ENCODE results near the gene KCNJ12.
"Not testable (repeated sequence)": the region's sequence is repeated elsewhere in the genome, so short reads cannot be mapped to it uniquely, and the experiment has no call there.

KCNJ12 gene

DNA sequence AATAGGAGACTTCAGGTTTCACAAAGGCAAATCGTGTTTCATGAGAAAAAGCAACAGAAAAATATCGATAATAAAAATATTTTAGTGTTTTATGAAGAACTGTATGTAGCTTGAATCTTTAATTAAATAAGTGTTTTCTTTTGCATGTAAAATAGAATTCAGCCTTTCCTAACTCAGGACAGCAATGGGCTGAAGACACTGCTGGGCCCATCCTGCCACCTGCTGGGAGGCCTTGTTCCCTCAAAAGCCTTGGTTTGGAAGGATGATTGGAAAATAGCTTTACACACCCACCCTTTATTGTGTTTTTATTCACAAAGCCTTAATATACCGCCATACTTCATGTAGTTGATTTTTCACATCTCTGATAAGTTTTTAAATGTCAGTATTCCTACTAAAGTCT lies 73.7 kb downstream of the KCNJ12 start:
- DNase-seq (ENCODE audit: low spot score in 2 of 2); H3K36me3 Mint-ChIP-seq; H3K4me1 Mint-ChIP-seq; H3K9me3 Mint-ChIP-seq; H3K27ac Mint-ChIP-seq; ATAC-seq; H3K4me3 Mint-ChIP-seq: not testable (repeated sequence)

DNA sequence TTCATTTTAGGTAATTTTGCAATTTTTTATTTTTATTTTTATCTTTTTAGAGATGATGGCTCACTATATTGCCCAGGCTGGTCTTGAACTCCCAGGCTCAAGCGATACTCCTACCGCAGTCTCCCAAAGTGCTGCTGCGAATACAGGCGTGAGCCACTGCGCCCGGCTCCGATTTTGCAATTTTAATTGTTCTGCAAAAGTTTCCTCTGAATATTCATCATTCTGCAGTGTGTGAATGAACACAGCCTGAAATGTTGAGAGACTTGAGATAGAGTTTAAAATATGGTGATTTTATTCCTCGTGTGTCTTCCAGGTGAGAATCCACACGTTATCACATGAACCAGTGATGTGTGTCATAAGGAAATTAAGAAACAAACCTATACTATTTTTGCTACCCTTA lies 75.8 kb downstream of the KCNJ12 start:
- no peaks in the 10 kb centered on the region for H3K9me3 Mint-ChIP-seq
- H3K4me3 Mint-ChIP-seq: peak overlapping the region; percentile 46
- no peak for ATAC-seq
- peaks cover 18% of the 10 kb centered on the region for H3K4me1 Mint-ChIP-seq
- DNase-seq (ENCODE audit: low spot score in 2 of 2): no peak
- H3K27ac Mint-ChIP-seq: no peak overlapping the region
- no peaks in the 10 kb centered on the region for H3K36me3 Mint-ChIP-seq

DNA sequence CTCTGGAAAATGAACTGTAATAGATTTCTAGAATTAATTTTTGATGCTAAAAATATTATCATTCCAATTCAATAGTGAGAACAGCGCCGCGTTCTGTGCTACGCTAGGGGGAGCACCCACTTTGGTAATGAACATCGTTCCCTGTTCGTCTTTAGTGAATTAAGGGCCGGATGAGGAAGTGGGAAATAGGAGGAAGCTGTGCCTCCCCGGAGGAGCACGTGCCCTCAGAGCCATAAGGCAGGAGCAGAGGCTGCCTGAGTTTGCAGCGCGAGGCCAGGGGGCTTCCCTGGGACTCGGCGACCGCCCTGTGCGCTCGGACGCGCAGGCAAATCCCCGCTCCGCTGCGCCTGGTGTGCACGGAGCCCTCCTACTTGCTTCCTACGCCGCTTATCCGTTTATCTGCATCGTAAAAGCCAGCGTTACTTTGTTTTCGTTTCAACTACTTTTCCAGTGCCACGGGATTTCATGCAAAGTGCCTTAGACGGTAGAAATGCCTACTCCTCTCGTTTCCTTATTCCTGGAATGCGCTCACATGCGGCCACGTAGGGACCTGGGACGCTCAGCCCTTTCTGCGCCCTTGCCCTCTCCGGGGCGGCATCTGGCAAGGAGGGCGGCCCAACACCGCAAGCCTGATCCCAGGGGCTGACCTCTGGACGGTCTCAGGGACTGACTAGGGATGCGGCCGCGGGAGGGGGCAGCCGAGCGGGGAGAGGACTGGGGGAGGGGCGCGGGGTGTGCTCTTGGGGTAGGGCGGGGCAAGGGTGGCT lies 76.4 kb downstream of the KCNJ12 start:
- H3K4me1 Mint-ChIP-seq: peaks cover 23% of the 10 kb centered on the region
- peak overlapping the region; percentile 46 for H3K4me3 Mint-ChIP-seq
- ATAC-seq: no peak
- no peaks in the 10 kb centered on the region for H3K36me3 Mint-ChIP-seq
- no peaks in the 10 kb centered on the region for H3K9me3 Mint-ChIP-seq
- no peak for DNase-seq (ENCODE audit: low spot score in 2 of 2)
- H3K27ac Mint-ChIP-seq: no peak overlapping the region

DNA sequence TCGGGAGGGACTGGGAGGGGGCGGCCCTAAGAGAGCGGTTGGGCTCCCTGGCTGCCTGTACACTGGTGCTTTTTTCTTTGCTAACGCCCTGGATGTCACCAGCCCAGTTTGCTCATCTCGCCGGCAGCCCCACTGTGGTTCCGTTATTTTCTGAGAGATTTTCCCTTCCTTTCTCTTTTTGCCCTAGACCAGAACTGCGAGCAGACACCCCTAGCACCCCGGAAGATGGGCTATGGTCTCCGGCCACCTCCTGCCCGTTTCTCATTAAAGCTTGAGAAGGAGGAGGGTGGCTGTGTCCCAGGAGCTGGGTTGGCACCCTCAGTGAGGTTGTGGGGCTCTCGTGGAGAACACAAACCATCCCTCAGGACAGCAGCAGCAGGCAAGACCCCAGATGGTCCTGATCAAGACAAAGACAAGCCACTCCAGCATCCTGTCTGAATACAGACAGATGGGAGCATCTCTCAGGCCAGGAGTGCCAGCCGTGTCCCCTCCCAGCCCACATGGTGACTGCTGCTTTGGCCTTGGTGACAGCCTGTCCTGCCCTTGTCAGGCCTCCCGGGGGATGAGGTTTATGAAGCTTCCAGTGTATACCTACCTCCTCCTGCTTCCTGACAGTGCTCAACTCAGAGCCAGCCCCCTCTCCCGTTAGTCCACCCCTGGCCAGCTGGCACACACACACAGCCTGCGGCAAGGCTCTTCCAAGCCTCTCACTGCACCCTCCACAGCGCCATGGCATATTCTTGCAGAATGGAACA lies 77.2 kb downstream of the KCNJ12 start:
- Mint-ChIP-seq H3K4me1 (peaks cover 30% of the 10 kb centered on the region), H3K36me3 (no peaks in the 10 kb centered on the region), H3K9me3 (no peaks in the 10 kb centered on the region), H3K4me3 (peak overlapping the region; percentile 46), H3K27ac (no peak overlapping the region)
- no peak for DNase-seq (ENCODE audit: low spot score in 2 of 2)
- ATAC-seq: no peak

DNA sequence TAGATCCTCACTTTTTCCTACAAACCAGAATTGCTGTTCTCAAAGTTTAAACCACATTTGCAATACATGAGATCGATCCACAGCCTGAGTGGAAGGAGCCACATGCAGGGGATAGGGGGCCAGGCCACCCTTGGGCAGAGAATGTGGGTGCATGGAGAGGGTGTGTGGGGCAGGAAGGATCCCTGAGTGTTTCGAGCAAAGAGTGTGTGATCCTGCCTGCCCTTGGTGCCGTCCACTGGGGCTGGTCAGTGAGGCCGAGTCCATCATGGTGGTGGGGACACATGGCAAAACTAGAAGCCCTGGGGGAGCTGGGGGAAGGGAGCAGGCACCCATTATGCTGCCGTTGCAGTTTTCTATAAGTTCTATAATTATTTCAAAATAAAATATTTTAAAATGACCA lies 77.8 kb downstream of the KCNJ12 start:
- H3K36me3 Mint-ChIP-seq; H3K9me3 Mint-ChIP-seq; ATAC-seq; DNase-seq (ENCODE audit: low spot score in 2 of 2); H3K27ac Mint-ChIP-seq; H3K4me3 Mint-ChIP-seq: not testable (repeated sequence)
- peaks cover 37% of the 10 kb centered on the region for H3K4me1 Mint-ChIP-seq

DNA sequence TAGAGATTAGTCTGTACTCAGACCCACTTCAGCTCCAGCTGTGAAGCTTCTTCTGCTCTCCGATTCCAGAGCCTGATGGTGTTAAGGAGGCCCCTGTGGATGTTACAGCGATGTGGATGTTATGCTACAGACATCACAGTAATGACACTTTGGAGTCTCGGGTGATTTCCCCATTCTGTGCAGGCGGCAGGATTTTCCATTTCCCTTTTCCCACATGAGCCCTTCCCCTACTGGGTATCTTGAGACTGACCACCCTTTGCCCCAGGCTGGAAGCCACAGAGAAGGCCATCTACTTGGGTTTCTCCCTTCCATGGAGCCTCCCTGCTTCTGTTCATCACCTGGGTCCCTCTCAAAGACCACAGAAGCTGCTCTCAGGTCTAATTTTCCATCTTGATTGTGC lies 78.3 kb downstream of the KCNJ12 start:
- Mint-ChIP-seq H3K4me3 (no peak overlapping the region), H3K36me3 (no peaks in the 10 kb centered on the region), H3K4me1 (peaks cover 37% of the 10 kb centered on the region), H3K27ac (peak overlapping the region; percentile 23), H3K9me3 (no peaks in the 10 kb centered on the region)
- ATAC-seq (no peak), DNase-seq (ENCODE audit: low spot score in 2 of 2) (no peak)

DNA sequence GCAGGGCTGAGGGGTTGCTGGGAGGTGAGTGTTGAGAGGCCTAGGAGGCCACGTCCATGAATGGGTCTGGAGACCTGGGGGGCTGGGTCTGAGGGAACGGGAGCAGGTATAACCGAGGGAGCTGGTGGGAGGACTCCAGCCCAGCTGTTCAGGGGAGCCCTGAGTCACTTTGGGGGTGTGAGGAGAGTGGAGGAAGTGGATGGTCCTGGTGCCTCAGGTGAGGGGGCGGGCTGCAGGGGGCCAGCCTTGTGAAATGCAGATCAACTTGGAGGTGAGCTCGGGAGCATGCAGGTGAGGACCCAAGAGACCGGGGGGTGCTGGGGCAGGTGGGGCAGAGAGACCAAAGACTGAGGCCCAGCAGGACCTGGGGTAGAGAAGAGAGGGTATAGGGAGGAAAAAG lies 79.6 kb downstream of the KCNJ12 start:
- ATAC-seq (no peak), DNase-seq (ENCODE audit: low spot score in 2 of 2) (no peak)
- H3K27ac Mint-ChIP-seq: peak overlapping the region; percentile 23
- peaks cover 37% of the 10 kb centered on the region for H3K4me1 Mint-ChIP-seq
- H3K4me3 Mint-ChIP-seq: no peak overlapping the region
- H3K9me3 Mint-ChIP-seq: no peaks in the 10 kb centered on the region
- no peaks in the 10 kb centered on the region for H3K36me3 Mint-ChIP-seq

DNA sequence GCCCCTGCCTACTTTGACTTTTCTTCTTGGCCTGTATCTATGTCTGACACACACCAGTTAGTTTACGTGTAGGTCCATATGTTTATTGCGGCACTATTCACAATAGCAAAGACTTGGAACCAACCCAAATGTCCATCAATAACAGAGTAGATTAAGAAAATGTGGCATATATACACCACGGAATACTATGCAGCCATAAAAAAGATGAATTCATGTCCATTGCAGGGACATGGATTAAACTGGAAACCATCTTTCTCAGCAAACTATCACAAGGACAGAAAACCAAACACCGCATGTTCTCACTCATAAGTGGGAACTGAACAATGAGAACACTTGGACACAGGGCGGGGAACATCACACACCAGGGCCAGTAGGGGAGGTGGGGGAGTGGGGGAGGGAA lies 80.3 kb downstream of the KCNJ12 start:
- H3K4me1 Mint-ChIP-seq: peaks cover 37% of the 10 kb centered on the region
- not testable (repeated sequence) for H3K36me3 Mint-ChIP-seq; H3K9me3 Mint-ChIP-seq; H3K27ac Mint-ChIP-seq; H3K4me3 Mint-ChIP-seq; DNase-seq (ENCODE audit: low spot score in 2 of 2); ATAC-seq

DNA sequence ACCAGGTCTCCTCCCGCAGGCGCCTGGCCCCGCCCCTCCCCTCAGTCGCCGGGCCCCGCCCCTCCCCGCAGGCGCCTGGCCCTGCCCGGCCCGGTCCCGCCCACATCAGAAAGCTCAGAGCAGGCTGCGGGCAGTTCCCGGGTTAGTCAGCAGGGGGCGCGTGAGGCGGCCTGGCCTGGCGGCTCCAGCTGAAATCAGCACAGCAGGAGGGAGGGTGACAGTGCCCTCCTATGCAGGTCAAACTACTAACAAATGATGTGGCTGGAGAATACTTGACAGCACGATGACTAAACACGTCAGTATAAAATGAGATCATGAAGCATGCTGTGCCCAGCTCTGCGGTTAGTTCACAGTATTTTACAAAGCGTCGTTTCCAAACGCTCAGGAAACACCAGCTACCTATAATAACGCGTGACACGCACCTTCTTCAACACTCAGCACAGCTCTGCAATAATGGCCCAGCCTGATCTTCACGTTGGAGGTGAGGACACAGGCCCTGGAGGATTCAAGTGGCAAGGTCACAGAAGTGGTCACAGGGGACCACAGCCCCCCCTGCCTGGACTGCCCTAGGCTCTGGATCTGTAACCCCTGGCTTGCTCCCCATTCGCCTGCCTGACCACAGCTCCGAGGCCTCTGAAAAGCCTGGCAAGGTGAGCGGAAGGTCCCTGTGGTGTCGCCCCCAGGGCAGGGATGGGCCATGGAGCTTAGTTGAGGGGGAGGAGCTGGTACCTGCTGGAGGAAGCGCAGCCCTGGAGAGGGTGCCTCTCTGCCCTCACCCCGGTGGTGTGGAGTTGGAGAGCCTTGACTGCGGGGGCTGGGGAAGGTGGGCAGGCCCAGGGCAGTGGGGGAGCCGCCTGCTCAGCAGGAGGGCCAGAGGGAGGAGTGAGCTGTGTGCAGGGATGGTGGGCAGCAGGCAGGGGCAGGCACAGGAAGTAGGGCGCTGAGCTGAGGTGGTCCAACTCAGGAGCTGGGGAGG lies 81.2 kb downstream of the KCNJ12 start:
- DNase-seq (ENCODE audit: low spot score in 2 of 2) (peak; percentile 99 to 100), ATAC-seq (peak; percentile 97)
- no peaks in the 10 kb centered on the region for H3K9me3 Mint-ChIP-seq
- H3K27ac Mint-ChIP-seq: peak overlapping the region; percentile 87
- peaks cover 36% of the 10 kb centered on the region for H3K4me1 Mint-ChIP-seq
- H3K4me3 Mint-ChIP-seq: peak overlapping the region; percentile 76
- no peaks in the 10 kb centered on the region for H3K36me3 Mint-ChIP-seq

DNA sequence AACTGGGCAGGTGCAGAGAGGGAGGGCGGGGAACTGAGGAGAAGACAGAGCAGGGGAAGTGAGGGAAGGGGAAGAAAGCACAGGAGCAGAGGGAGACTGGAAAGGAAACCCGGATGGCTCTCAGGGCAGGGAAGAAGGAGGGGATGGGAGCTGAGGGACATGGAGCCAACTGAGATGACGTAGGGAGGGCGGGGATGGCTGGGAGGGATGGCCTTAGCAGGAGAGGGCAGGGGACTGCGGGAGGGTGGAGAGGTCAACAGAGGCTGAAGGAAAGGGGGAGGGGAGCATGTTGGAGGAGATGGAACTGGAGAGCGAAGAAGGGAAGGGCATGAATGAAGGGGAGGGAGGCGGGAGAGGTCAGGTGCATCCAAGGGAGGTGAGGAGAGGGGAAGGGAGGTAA lies 81.9 kb downstream of the KCNJ12 start:
- Mint-ChIP-seq H3K36me3 (no peaks in the 10 kb centered on the region), H3K9me3 (no peaks in the 10 kb centered on the region), H3K4me3 (peak overlapping the region; percentile 76), H3K4me1 (peaks cover 37% of the 10 kb centered on the region), H3K27ac (peak overlapping the region; percentile 87)
- no peak for DNase-seq (ENCODE audit: low spot score in 2 of 2)
- no peak for ATAC-seq

DNA sequence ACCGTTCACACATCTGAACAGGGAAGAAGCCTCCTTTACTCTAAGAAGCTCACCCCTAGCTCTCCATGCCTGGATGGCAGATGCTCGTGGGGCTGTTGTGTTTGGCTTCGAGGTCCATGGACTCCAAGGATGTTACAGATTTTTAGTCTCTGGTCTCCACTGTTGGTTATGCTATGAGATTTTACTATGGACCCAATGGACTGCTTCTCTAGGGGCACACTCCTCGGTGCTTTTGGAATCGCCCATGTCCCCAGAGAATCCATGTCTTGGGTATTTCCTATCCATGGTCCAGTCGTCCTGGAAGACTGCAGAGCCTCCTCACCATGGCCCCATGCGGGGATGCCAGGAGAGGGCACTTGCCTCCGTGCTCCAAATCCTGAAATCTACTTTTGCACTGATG lies 83.4 kb downstream of the KCNJ12 start:
- H3K4me1 Mint-ChIP-seq: peaks cover 50% of the 10 kb centered on the region
- H3K4me3 Mint-ChIP-seq: no peak overlapping the region
- no peak overlapping the region for H3K27ac Mint-ChIP-seq
- no peaks in the 10 kb centered on the region for H3K9me3 Mint-ChIP-seq
- no peak for ATAC-seq
- DNase-seq (ENCODE audit: low spot score in 2 of 2): no peak
- peaks cover 2% of the 10 kb centered on the region for H3K36me3 Mint-ChIP-seq

DNA sequence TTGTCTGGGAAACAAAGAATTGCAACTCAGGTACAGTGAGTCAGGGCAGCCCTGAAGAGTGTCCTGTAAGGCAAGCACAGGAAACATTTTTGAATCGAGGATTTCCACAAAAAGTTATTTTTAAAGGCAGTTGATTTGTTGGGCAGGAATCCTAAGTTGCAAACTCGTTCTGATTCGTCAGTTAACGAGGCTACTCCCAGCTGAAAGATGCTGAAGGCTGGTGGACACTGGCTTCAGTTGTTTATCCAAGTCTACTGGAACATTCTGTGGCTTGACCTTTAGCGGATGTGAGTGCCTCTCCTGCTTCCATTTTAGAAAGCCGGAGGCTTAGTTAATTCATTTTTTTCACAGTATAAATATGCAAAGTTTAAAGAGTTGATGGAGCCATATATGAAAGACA lies 84.2 kb downstream of the KCNJ12 start:
- Mint-ChIP-seq H3K4me1 (peaks cover 46% of the 10 kb centered on the region), H3K27ac (no peak overlapping the region), H3K36me3 (peaks cover 5% of the 10 kb centered on the region), H3K4me3 (no peak overlapping the region), H3K9me3 (no peaks in the 10 kb centered on the region)
- ATAC-seq (no peak), DNase-seq (ENCODE audit: low spot score in 2 of 2) (no peak)

DNA sequence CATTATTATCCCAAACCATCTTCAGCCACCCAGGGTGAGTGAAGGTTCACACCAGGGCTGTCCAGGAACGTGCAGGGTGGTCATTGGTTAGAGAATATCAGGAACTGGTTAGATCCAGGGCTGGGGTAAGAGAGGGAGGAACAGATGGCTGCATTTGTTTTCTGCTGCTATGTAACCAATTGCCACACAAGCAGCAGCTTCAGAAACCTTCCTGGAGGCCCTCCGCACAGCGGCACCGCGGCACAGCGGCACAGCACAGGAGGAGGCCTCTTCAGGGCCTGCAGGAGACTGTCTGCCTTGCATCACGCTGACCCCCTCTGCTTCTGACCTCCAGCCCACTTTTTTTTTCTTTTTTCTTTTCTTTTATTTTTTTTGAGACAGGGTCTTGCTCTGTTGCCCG lies 86.1 kb downstream of the KCNJ12 start:
- Mint-ChIP-seq H3K9me3 (no peaks in the 10 kb centered on the region), H3K27ac (peak overlapping the region; percentile 71), H3K36me3 (peaks cover 5% of the 10 kb centered on the region), H3K4me1 (peaks cover 36% of the 10 kb centered on the region), H3K4me3 (no peak overlapping the region)
- ATAC-seq (no peak), DNase-seq (ENCODE audit: low spot score in 2 of 2) (no peak)

DNA sequence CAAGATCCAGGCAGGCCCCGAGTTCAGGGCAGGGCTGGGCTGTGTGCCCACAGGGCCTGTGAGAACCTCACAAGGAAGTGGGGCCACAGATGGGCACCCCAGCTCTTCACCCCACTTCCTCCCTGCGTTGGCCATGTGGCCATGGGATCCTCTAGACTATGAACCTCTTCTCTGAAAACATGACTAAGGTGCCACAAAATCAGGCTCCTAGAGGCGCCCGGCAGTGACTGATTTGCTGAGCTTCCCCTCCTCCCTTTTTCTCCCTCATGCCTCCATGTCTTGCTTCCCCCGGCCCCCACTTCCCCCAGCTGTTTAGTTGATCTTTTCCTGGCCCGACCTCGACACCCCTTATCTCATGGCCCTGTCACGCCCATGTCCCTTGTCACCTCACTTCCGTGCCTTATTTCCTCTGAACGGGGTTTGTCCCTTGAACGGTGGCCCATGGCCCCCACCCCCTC lies 87.1 kb downstream of the KCNJ12 start:
- peak overlapping the region; percentile 71 for H3K27ac Mint-ChIP-seq
- peak; percentile 81 for ATAC-seq
- DNase-seq (ENCODE audit: low spot score in 2 of 2): no peak
- peak overlapping the region; percentile 32 for H3K4me3 Mint-ChIP-seq
- H3K9me3 Mint-ChIP-seq: no peaks in the 10 kb centered on the region
- H3K36me3 Mint-ChIP-seq: peaks cover 5% of the 10 kb centered on the region
- H3K4me1 Mint-ChIP-seq: peaks cover 27% of the 10 kb centered on the region

DNA sequence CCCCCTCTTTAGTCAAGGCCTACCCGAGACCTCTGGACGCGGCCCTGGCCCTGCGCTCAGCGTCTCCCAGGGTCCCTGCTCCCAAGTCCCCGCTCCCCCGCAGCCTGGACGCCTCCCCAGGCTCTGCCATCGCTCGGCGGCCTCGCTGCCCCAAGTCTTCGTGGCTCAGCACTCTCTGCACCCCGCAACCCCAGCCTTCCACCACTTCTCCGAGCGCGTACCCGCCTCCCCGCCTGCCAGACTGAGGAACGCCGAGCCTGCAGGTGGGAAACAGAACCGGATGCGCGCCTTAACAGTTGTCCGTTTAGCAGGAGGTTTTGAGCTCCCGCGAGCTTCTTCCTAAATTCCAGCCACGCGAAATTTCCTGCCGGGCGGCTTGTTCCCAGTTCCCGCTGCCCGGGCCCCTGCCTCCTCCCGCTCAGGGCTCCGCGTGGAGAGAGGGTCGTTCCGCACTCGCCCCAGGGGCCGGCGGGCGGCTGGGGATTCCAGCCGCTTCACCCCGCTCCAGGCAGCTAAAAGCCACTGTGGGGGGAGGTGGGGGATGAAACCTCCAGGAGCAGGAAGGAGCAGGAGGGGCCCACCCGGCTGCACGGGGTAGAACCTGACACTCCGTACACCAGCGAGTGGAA lies 87.7 kb downstream of the KCNJ12 start:
- Mint-ChIP-seq H3K4me3 (peak overlapping the region; percentile 32), H3K27ac (peak overlapping the region; percentile 71)
- ATAC-seq: no peak

More for the DNA sequence above, 87.7 kb downstream of the KCNJ12 start:
- H3K36me3 Mint-ChIP-seq: peaks cover 5% of the 10 kb centered on the region
- DNase-seq (ENCODE audit: low spot score in 2 of 2): no peak
- no peaks in the 10 kb centered on the region for H3K9me3 Mint-ChIP-seq
- H3K4me1 Mint-ChIP-seq: peaks cover 21% of the 10 kb centered on the region

All from stimulated activated effector memory CD8-positive, alpha-beta T cell treated with anti-CD3 and anti-CD28 coated beads, Interleukin-12 subunit alpha, Interleukin-12 subunit beta, amount 100 ng/mL, for 72 hours (primary cell).